A549 (cell line): ENCODE results near the gene PCNX2. TPM values are rescaled to one million over a fixed set of nuclear protein-coding genes. Genes with fewer than 3 reads are reported as not detected.

Experiments
- ATAC-seq, 2 experiments: fragments of 200-7000 bp in 1 of 2; fragments of >200 bp in 1 of 2; cut with Nextera tagmentation in 1 of 2; cut with Tn5 transposase in 1 of 2; 3 replicates each; pipeline versions ENCODE4 v1.8.0 to v1.9.1; 2018 to 2020; ENCODE audit warnings: mild to moderate bottlenecking in 1 of 2, moderate library complexity in 1 of 2
- CTCF ChIA-PET: fragments of 300-600 bp; sonication (Branson Sonifier 250); formaldehyde crosslinking; extraction: SDS; loops from one replicate; lab custom pipeline; 2021; ENCODE audit warnings: antibody characterized with exemption, inconsistent platforms; lab: Yijun Ruan, JAX
- POLR2A ChIA-PET: fragments of 350-600 bp; formaldehyde crosslinking; extraction: SDS; loops from one replicate; lab custom pipeline; 2021; ENCODE audit warnings: antibody characterized with exemption, inconsistent platforms; lab: Yijun Ruan, JAX
- DNase-seq, 2 experiments: peaks; one replicate each; pipeline versions ENCODE4 v3.0.0 to v3.0.0-alpha.2; 2011 to 2016; ENCODE audit warnings: low read depth in 1 of 2, low spot score in 1 of 2
- FAIRE-seq: peaks from 2 replicates; lab custom pipeline; 2011; peaks lifted over from hg19 to GRCh38; lab: Jason Lieb, UNC
- H3K27ac ChIP-seq, 2 experiments: fragments of >200 bp; sonication (Bioruptor Twin); formaldehyde crosslinking; 3 replicates each; pipeline ENCODE4 v1.5.1; 2016 to 2017
- H3K4me1 ChIP-seq: fragments of >200 bp; sonication (Bioruptor Twin); formaldehyde crosslinking; 3 replicates; pipeline ENCODE4 v1.6.1; 2016
- H3K4me2 ChIP-seq: fragments of >200 bp; sonication (Bioruptor Twin); formaldehyde crosslinking; 3 replicates; pipeline ENCODE4 v1.6.1; 2016
- H3K4me3 ChIP-seq: fragments of >200 bp; sonication (Bioruptor Twin); formaldehyde crosslinking; 3 replicates; pipeline ENCODE4 v1.5.1; 2016
- H3K9me3 ChIP-seq: fragments of >200 bp; sonication (Bioruptor Twin); formaldehyde crosslinking; 3 replicates; pipeline ENCODE4 v1.6.1; 2016
- EHMT2 ChIP-seq: fragments of 200-600 bp; sonication (generic); IDR thresholded peaks from 2 replicates; pipeline ENCODE4 v1.6.1; 2016; ENCODE audit warnings: antibody characterized with exemption, low read depth, mild to moderate bottlenecking, moderate library complexity
- ESRRA ChIP-seq: fragments of 150-350 bp; IDR thresholded peaks from 2 replicates; pipeline ENCODE4 v1.6.1; 2014; ENCODE audit warnings: mild to moderate bottlenecking, low read length, borderline replicate concordance
- FOSB ChIP-seq: fragments of 250-450 bp; sonication (Bioruptor Pico); IDR thresholded peaks from 2 replicates; pipeline ENCODE4 v1.5.0; 2020; ENCODE audit warnings: mild to moderate bottlenecking, moderate library complexity
- FOSL2 ChIP-seq, 2 experiments: fragments of 450-650 bp in 1 of 2; fragments of >200 bp in 1 of 2; sonication (Bioruptor Twin) in 1 of 2; formaldehyde crosslinking; IDR thresholded peaks; 2 replicates each; pipeline versions ENCODE4 v1.5.0 to v1.6.1; 2016 to 2020; ENCODE audit warnings: mild to moderate bottlenecking in 1 of 2, moderate library complexity in 1 of 2
- HOXA7 ChIP-seq: fragments of 250-450 bp; sonication (Bioruptor Pico); IDR thresholded peaks from 2 replicates; pipeline ENCODE4 v1.5.0; 2020; ENCODE audit warnings: mild to moderate bottlenecking, moderate library complexity
- KDM1A ChIP-seq: fragments of 200-600 bp; sonication (generic); IDR thresholded peaks from 2 replicates; pipeline ENCODE4 v1.6.1; 2016; ENCODE audit warnings: low read depth, mild to moderate bottlenecking
- MAZ ChIP-seq: fragments of 150-350 bp; IDR thresholded peaks from 2 replicates; pipeline ENCODE4 v1.6.1; 2014; ENCODE audit warnings: antibody characterized with exemption, low read depth, low read length, borderline replicate concordance
- NFE2L2 ChIP-seq: fragments of 150-350 bp; conservative IDR thresholded peaks from 2 replicates; pipeline ENCODE4 v1.6.1; 2014; ENCODE audit warnings: low read length
- NPAS2 ChIP-seq: fragments of 250-450 bp; sonication (Bioruptor Pico); IDR thresholded peaks from 2 replicates; pipeline ENCODE4 v1.8.0; 2022; ENCODE audit warnings: mild to moderate bottlenecking, moderate library complexity, borderline replicate concordance
- NR3C1 ChIP-seq: fragments of >200 bp; sonication (Bioruptor Twin); formaldehyde crosslinking; IDR thresholded peaks from 3 replicates; pipeline ENCODE4 v1.6.1; 2017
- PHF8 ChIP-seq: fragments of 200-600 bp; sonication (generic); IDR thresholded peaks from 2 replicates; pipeline ENCODE4 v1.6.1; 2016; ENCODE audit warnings: low read depth, mild to moderate bottlenecking, antibody characterized with exemption, moderate library complexity, borderline replicate concordance
- POLR2A ChIP-seq: IDR thresholded peaks from 2 replicates; pipeline ENCODE4 v1.6.1; 2012; ENCODE audit warnings: mild to moderate bottlenecking, low read length
- RARB ChIP-seq: fragments of 250-450 bp; sonication (Bioruptor Pico); IDR thresholded peaks from 2 replicates; pipeline ENCODE4 v1.8.0; 2021; ENCODE audit warnings: mild to moderate bottlenecking, moderate library complexity
- RCOR1 ChIP-seq: fragments of 150-350 bp; IDR thresholded peaks from 2 replicates; pipeline ENCODE4 v1.6.1; 2014; ENCODE audit warnings: antibody characterized with exemption, low read length, low read depth
- SMC3 ChIP-seq: fragments of >200 bp; sonication (Bioruptor Twin); formaldehyde crosslinking; IDR thresholded peaks from 3 replicates; pipeline ENCODE4 v1.6.1; 2018; ENCODE audit warnings: inconsistent platforms
- TFCP2L1 ChIP-seq: fragments of 250-450 bp; sonication (Bioruptor Pico); IDR thresholded peaks from 2 replicates; pipeline ENCODE4 v1.5.0; 2021; ENCODE audit warnings: mild to moderate bottlenecking
- ZSCAN20 ChIP-seq: fragments of 250-450 bp; sonication (Bioruptor Pico); IDR thresholded peaks from 2 replicates; pipeline ENCODE4 v1.8.0; 2022; ENCODE audit warnings: mild to moderate bottlenecking, moderate library complexity
- WGBS: methylation state at CpG from one replicate; pipeline ENCODE4 v1.1.6; 2017; ENCODE audit errors: missing lambda C conversion rate; 5-methylcytosine and 5-hydroxymethylcytosine counted together
- polyA plus RNA-seq, 4 experiments: library from polyadenylated mRNA; depleted of rRNA in 3 of 4; stranded (reverse); fragments of >200 nt; fragmentation: RNase III in 1 of 4; extraction: RNeasy Plus Mini Kit Qiagen cat#74134 plus additional on column Dnase treatment in 1 of 4; gene quantifications; 2 replicates in 3 of 4; 3 replicates in 1 of 4; pipeline ENCODE4 v1.2.3, GENCODE V29; 2011 to 2017
- TF ChIP-seq, protein P1 (sequence below): fragments of 150-350 bp; IDR thresholded peaks from 2 replicates; pipeline ENCODE4 v1.6.1; 2014; ENCODE audit warnings: low read depth, mild to moderate bottlenecking, low read length
- TF ChIP-seq, protein P2 (sequence below): IDR thresholded peaks from 2 replicates; pipeline ENCODE4 v1.6.1; 2012
- TF ChIP-seq, protein P3 (sequence below): fragments of >200 bp; sonication (Bioruptor Twin); formaldehyde crosslinking; IDR thresholded peaks from 2 replicates; pipeline ENCODE4 v1.6.1; 2016
- TF ChIP-seq, protein P4 (sequence below): fragments of 250-450 bp; sonication (Bioruptor Pico); IDR thresholded peaks from 2 replicates; pipeline ENCODE4 v1.5.0; 2020; ENCODE audit warnings: low read depth, mild to moderate bottlenecking, moderate library complexity
- TF ChIP-seq, protein P5 (sequence below): IDR thresholded peaks from 2 replicates; pipeline ENCODE4 v1.6.1; 2012; ENCODE audit warnings: low read depth, borderline replicate concordance

PCNX2 gene
- polyA plus RNA-seq, 2 of the 4 experiments (the other 2 are of a cell fraction) = 8.8 to 27.2 TPM

DNA sequence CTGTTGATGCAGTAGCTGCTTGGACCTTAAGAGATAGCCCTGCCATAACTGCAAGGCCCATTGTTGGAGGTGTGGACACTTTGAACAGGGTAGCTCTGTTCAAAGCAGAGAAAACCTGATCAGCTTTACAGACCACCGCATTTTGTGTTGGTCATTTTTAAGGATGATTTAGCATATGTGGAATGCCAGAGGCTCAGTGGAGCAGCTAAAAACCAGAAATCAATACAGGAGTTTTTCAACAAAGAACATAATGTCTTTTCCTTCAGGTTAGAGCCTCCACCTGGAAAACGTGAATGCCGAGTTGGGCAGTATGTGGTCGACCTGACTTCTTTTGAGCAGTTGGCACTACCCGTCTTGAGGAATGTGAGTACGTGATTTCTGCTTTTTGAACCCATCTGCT lies 339.4 kb downstream of the PCNX2 start:
- H3K4me2 ChIP-seq = no peak overlapping the region
- ChIA-PET CTCF (no interaction called here), POLR2A (no interaction called here)
- ATAC-seq (no peak), FAIRE-seq (no peak), DNase-seq (no peak)
- no peak overlapping the region for H3K27ac ChIP-seq
- H3K4me1 ChIP-seq = peaks cover 20% of the 10 kb centered on the region
- WGBS = 89% methylated on average over 6 of the region's 6 CpGs
- H3K9me3 ChIP-seq = peaks cover 14% of the 10 kb centered on the region
- H3K4me3 ChIP-seq = no peak overlapping the region
- TF ChIP-seq HOXA7 (CRISPR knock-in tag) (no peak), KDM1A (no peak), PHF8 (no peak), EHMT2 (no peak), RARB (CRISPR knock-in tag) (no peak), POLR2A (no peak)
- TF ChIP-seq, protein P1, sequence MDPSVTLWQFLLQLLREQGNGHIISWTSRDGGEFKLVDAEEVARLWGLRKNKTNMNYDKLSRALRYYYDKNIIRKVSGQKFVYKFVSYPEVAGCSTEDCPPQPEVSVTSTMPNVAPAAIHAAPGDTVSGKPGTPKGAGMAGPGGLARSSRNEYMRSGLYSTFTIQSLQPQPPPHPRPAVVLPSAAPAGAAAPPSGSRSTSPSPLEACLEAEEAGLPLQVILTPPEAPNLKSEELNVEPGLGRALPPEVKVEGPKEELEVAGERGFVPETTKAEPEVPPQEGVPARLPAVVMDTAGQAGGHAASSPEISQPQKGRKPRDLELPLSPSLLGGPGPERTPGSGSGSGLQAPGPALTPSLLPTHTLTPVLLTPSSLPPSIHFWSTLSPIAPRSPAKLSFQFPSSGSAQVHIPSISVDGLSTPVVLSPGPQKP = no peak
- TF ChIP-seq, protein P2, sequence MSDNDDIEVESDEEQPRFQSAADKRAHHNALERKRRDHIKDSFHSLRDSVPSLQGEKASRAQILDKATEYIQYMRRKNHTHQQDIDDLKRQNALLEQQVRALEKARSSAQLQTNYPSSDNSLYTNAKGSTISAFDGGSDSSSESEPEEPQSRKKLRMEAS = no peak
- TF ChIP-seq, protein P3, sequence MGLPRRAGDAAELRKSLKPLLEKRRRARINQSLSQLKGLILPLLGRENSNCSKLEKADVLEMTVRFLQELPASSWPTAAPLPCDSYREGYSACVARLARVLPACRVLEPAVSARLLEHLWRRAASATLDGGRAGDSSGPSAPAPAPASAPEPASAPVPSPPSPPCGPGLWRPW = no peak

DNA sequence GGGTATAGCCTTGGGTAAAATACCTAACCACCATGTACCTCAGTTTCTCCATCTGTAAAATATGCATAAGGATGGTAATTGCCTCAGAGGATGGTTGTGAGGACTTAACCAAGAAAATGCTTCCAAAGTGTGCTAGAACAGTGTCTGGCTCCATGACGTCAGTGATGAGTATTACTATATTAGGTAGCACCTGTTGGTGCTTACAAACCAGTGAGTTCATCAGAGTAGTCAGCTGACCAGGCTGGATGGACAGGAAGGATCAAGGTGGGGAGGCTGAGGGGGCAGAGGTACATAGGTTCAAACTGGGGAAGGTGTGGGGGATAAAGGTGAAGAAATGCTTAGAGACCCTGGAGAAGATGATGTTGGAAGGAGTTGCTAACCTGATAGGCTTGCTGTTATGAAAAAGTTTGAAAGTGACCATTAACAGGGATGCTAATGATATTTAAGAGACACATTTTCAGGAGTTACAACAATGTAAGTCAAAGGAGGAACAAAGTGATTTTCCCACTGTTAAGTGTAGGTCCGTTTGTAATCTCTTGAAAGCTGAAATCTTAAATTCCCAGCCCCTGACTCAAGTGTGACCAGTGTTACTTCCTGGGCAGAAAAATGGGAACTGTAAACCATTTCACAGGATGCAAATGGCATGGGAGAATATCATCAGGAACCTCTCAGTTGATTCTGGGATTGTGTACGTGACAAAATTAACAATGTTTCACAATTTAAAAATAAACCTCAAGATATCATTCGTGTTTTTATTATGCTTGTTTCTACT lies 340.7 kb downstream of the PCNX2 start:
- Histone ChIP-seq H3K4me1 (peaks cover 21% of the 10 kb centered on the region), H3K4me2 (no peak overlapping the region), H3K9me3 (peaks cover 14% of the 10 kb centered on the region), H3K4me3 (no peak overlapping the region), H3K27ac (no peak overlapping the region)
- ChIA-PET POLR2A (no interaction called here), CTCF (interaction anchor here (2.5 kb wide), 1 partner anchor 8 kb away, joined by 9 read pairs; no protein-coding TSS in a partner anchor)
- DNase-seq = no peak
- FAIRE-seq = no peak
- no peak for TF ChIP-seq ESRRA
- no peak for TF ChIP-seq NFE2L2
- TF ChIP-seq NR3C1 = no peak
- TF ChIP-seq MAZ = no peak
- no peak for TF ChIP-seq TFCP2L1 (CRISPR knock-in tag)
- no peak for TF ChIP-seq NPAS2 (CRISPR knock-in tag)
- no peak for TF ChIP-seq FOSB (CRISPR knock-in tag)
- no peak for TF ChIP-seq PHF8
- TF ChIP-seq, protein P4, sequence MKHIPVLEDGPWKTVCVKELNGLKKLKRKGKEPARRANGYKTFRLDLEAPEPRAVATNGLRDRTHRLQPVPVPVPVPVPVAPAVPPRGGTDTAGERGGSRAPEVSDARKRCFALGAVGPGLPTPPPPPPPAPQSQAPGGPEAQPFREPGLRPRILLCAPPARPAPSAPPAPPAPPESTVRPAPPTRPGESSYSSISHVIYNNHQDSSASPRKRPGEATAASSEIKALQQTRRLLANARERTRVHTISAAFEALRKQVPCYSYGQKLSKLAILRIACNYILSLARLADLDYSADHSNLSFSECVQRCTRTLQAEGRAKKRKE (CRISPR knock-in tag) = no peak
- TF ChIP-seq, protein P1 = no peak
- no peak for TF ChIP-seq FOSL2 (IDR thresholded peaks at IDR 0.05)
- TF ChIP-seq FOSL2 (CRISPR knock-in tag; IDR thresholded peaks at IDR 0.05) = no peak
- no peak for TF ChIP-seq SMC3
- TF ChIP-seq, protein P3 = no peak
- TF ChIP-seq ZSCAN20 = no peak
- TF ChIP-seq, protein P5, sequence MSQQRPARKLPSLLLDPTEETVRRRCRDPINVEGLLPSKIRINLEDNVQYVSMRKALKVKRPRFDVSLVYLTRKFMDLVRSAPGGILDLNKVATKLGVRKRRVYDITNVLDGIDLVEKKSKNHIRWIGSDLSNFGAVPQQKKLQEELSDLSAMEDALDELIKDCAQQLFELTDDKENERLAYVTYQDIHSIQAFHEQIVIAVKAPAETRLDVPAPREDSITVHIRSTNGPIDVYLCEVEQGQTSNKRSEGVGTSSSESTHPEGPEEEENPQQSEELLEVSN = no peak
- no peak for TF ChIP-seq RCOR1
- 85% methylated on average over 4 of the region's 4 CpGs for WGBS
- no peak for ATAC-seq
